Body of pancreas (tissue), 4 donors: ENCODE measurements around the gene SCN1B. TPM values are rescaled to one million over a fixed set of nuclear protein-coding genes. Genes with fewer than 3 reads are reported as not detected.
"Not testable (repeated sequence)": the region's sequence is repeated elsewhere in the genome, so short reads cannot be mapped to it uniquely, and the experiment has no call there.

Experiments used
- ATAC-seq: fragments of 150-250 bp; one replicate; pipeline ENCODE4 v1.9.1; 2016
- DNase-seq, 4 donors: peaks; one replicate each; pipeline ENCODE4 v3.0.0-alpha.2; 2019
- H3K27ac ChIP-seq, 4 donors: fragments of 200-600 bp; sonication (generic); 1 replicate in 3 of 4; 2 replicates in 1 of 4; pipeline versions ENCODE4 v1.5.1 to v1.6.1; 2016 to 2019; ENCODE audit warnings: mild to moderate bottlenecking in 1 of 4, mixed read lengths in 1 of 4, moderate library complexity in 1 of 4
- H3K27me3 ChIP-seq, 2 donors: fragments of 200-600 bp; sonication (generic); one replicate each; pipeline ENCODE4 v1.6.0; 2016; ENCODE audit warnings: mild to moderate bottlenecking in 1 of 2
- H3K36me3 ChIP-seq, 2 donors: fragments of 200-600 bp; sonication (generic); replicated peaks in 1 of 2; 2 replicates each; pipeline ENCODE4 v1.5.1; 2016; ENCODE audit warnings: low read depth in 2 of 2; ENCODE audit not compliant: insufficient read depth in 1 of 2
- H3K4me1 ChIP-seq: fragments of 200-600 bp; sonication (generic); one replicate; pipeline ENCODE4 v1.6.0; 2016
- H3K4me3 ChIP-seq, 2 donors: fragments of 200-600 bp; sonication (generic); 1 replicate in 1 of 2; 2 replicates in 1 of 2; pipeline ENCODE4 v1.5.1; 2016 to 2019
- H3K9me3 ChIP-seq, 3 donors: fragments of 200-600 bp; sonication (generic); 1 replicate in 2 of 3; 2 replicates in 1 of 3; pipeline ENCODE4 v1.5.1; 2016
- CTCF ChIP-seq, 7 experiments: fragments of 450-650 bp in 4 of 7; fragments of 200-600 bp in 3 of 7; sonication (generic) in 3 of 7; IDR thresholded peaks; one replicate each; pipeline ENCODE4 v1.5.1; 2016 to 2019; ENCODE audit warnings: antibody characterized with exemption in 7 of 7
- POLR2A ChIP-seq, 3 donors: fragments of 450-650 bp; IDR thresholded peaks; one replicate each; pipeline ENCODE4 v1.6.1; 2016; ENCODE audit warnings: antibody characterized with exemption in 3 of 3, mild to moderate bottlenecking in 2 of 3
- WGBS, 2 donors: methylation state at CpG; one replicate each; pipeline ENCODE4 v1.1.5; 2017; 5-methylcytosine and 5-hydroxymethylcytosine counted together
- intact Hi-C: fragments of 100-400 bp; cut with DNase I; formaldehyde crosslinking; loops from one replicate; pipeline ENCODE4 v1.15.1; 2023
- total RNA-seq, 2 donors: library from RNA; depleted of rRNA; stranded (reverse); fragments of >200 nt; gene quantifications; one replicate each; pipeline ENCODE4 v1.1.0, GENCODE V29; 2016

The SCN1B gene
- total RNA-seq, 2 donors from 2014 or later: 2.3 to 23.6 TPM

- H3K4me3 ChIP-seq: no peak overlapping the region
- WGBS, 2 donors: 83 to 91% methylated on average over 8 to 12 of the region's 21 CpGs
- ATAC-seq: no peak
Observed at GRCh38 chr19:35025969-35026368, 4.3 kb upstream of the SCN1B start.

GRCh38 chr19:35026418-35026817 lies 3.9 kb upstream of the SCN1B start:
- TF ChIP-seq POLR2A (IDR thresholded peaks at IDR 0.05) (no peak), CTCF (IDR thresholded peaks at IDR 0.05) (no peak)
- 73 to 84% methylated on average over 5 to 6 of the region's 6 CpGs for WGBS, 2 donors
- Histone ChIP-seq H3K36me3 (peaks cover 7 to 26% of the 10 kb centered on the region in 2 donors), H3K27me3 (peaks cover 0 to 3% of the 10 kb centered on the region in 2 donors), H3K9me3 (no peaks in the 10 kb centered on the region), H3K4me1 (peaks cover 26% of the 10 kb centered on the region), H3K4me3 (no peak overlapping the region), H3K27ac (no peak overlapping the region)
- DNase-seq: no peak
- ATAC-seq: no peak
- intact Hi-C loops: loop anchor here (5.0 kb wide), 1 partner anchor 64 kb away; the partner anchor contains the start of gene ZNF792

More at GRCh38 chr19:35025969-35026368, 4.3 kb upstream of the SCN1B start:
- no peak for DNase-seq
- H3K27me3 ChIP-seq: peaks cover 0 to 3% of the 10 kb centered on the region in 2 donors
- peaks cover 22% of the 10 kb centered on the region for H3K4me1 ChIP-seq
- TF ChIP-seq POLR2A (IDR thresholded peaks at IDR 0.05) (no peak), CTCF (IDR thresholded peaks at IDR 0.05) (no peak)
- no peaks in the 10 kb centered on the region for H3K9me3 ChIP-seq
- intact Hi-C loops: loop anchor here (5.0 kb wide), 1 partner anchor 64 kb away; the partner anchor contains the start of gene ZNF792
- H3K36me3 ChIP-seq: peaks cover 7 to 31% of the 10 kb centered on the region in 2 donors
- H3K27ac ChIP-seq: no peak overlapping the region

- intact Hi-C loops: loop anchor here (5.0 kb wide), 1 partner anchor 65 kb away; the partner anchor contains the start of gene ZNF792
- WGBS, 2 donors: 91 to 93% methylated on average over 8 of the region's 8 CpGs
- Histone ChIP-seq H3K4me1 (peaks cover 28% of the 10 kb centered on the region), H3K4me3 (no peak overlapping the region), H3K27ac (no peak overlapping the region), H3K9me3 (no peaks in the 10 kb centered on the region), H3K36me3 (peaks cover 7 to 22% of the 10 kb centered on the region in 2 donors), H3K27me3 (peaks cover 0 to 3% of the 10 kb centered on the region in 2 donors)
- TF ChIP-seq CTCF (IDR thresholded peaks at IDR 0.05): no peak
- DNase-seq (no peak), ATAC-seq (no peak)
Observed at GRCh38 chr19:35027009-35027408, 3.3 kb upstream of the SCN1B start.

GRCh38 chr19:35027851-35028599 lies 2.2 kb upstream of the SCN1B start:
- intact Hi-C loops: loop anchor here (5.0 kb wide), 1 partner anchor 66 kb away; the partner anchor contains the start of gene ZNF792
- peaks cover 0 to 3% of the 10 kb centered on the region in 2 donors for H3K27me3 ChIP-seq
- DNase-seq (no peak), ATAC-seq (no peak)
- H3K4me1 ChIP-seq: peaks cover 28% of the 10 kb centered on the region
- TF ChIP-seq POLR2A (IDR thresholded peaks at IDR 0.05): no peak
- TF ChIP-seq CTCF (IDR thresholded peaks at IDR 0.05): no peak
- no peak overlapping the region for H3K4me3 ChIP-seq
- H3K27ac ChIP-seq: no peak overlapping the region
- WGBS, 2 donors: 71 to 85% methylated on average over 5 to 7 of the region's 7 CpGs
- peaks cover 7 to 20% of the 10 kb centered on the region in 2 donors for H3K36me3 ChIP-seq
- no peaks in the 10 kb centered on the region for H3K9me3 ChIP-seq

GRCh38 chr19:35028600-35028885 lies 1.7 kb upstream of the SCN1B start:
- Histone ChIP-seq H3K4me1 (peaks cover 28% of the 10 kb centered on the region), H3K36me3 (peaks cover 7 to 16% of the 10 kb centered on the region in 2 donors)
- H3K27ac ChIP-seq, ATAC-seq, H3K27me3 ChIP-seq, H3K9me3 ChIP-seq, DNase-seq, H3K4me3 ChIP-seq: not testable (repeated sequence)
- intact Hi-C loops: loop anchor here (5.0 kb wide), 1 partner anchor 66 kb away; the partner anchor contains the start of gene ZNF792
- WGBS, 2 donors: 51 to 58% methylated on average over 3 of the region's 3 CpGs

GRCh38 chr19:35029275-35029736 lies 964 bp upstream of the SCN1B start:
- intact Hi-C loops: loop anchor here (5.0 kb wide), 1 partner anchor 67 kb away; the partner anchor contains the start of gene ZNF792
- Histone ChIP-seq H3K36me3 (peaks cover 7 to 10% of the 10 kb centered on the region in 2 donors), H3K4me1 (peaks cover 28% of the 10 kb centered on the region)
- H3K9me3 ChIP-seq, ATAC-seq, H3K27ac ChIP-seq, DNase-seq, H3K4me3 ChIP-seq, H3K27me3 ChIP-seq: not testable (repeated sequence)
- WGBS, 2 donors: 65 to 72% methylated on average over 9 to 11 of the region's 11 CpGs
